Measurements from ENCODE around the gene SEMA6D. TPM values are rescaled to one million over a fixed set of nuclear protein-coding genes. Genes with fewer than 3 reads are reported as not detected.

Gene SEMA6D
- total RNA-seq, 4 donors from 2014 or later = 23.3 to 59.4 (median 42.7) TPM

GRCh38 chr15:47711655-47712054, 5.7 kb upstream of the SEMA6D start:
- intact Hi-C loops (cut with DNase I; ENCODE audit: low total_unique reads) (no loop called here), in situ Hi-C loops (cut with MboI; ENCODE audit: low pct_ligation_motif_present in 1 of 4, low pct_unique_long_range_greater_than_20kb in 1 of 4, low sequenced_read_pairs in 3 of 4) (loop anchor here in 1 of 4 donors (25.0 kb wide), 1 partner anchor 276 kb away; no protein-coding TSS in a partner anchor)
- Histone ChIP-seq H3K4me3 (no peak overlapping the region), H3K4me1 (peaks cover 0 to 44% (median 21%) of the 10 kb centered on the region in 4 donors), H3K36me3 (no peaks in the 10 kb centered on the region), H3K27ac (no peak overlapping the region), H3K9me3 (no peaks in the 10 kb centered on the region), H3K27me3 (peaks cover 3% of the 10 kb centered on the region)
- no peak for DNase-seq
- TF ChIP-seq EP300 (IDR thresholded peaks at IDR 0.05; ENCODE audit: low read depth) (no peak), CTCF (IDR thresholded peaks at IDR 0.05) (peak in 4 of 5 experiments; percentile 29 to 52 (median 38))

DNA sequence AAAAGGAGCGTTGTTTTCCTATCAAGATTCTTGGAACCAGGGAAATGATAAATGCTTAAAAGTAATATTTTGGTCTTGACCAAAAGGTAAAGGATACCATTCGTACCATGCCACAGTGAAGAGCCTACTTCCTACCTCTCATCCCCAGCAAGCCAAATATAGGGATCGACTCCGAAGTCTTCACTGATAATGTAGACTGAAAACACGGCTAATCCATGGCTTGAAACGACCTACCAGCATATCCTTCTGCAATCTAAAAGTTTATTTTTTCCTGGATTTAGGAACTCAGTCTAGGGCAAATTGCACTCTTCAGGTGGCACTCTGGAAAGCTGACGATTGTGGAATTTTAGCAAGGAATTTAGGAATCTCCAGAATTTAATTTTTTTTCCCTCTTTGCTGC, 1.9 kb upstream of the SEMA6D start:
- Histone ChIP-seq H3K9me3 (no peaks in the 10 kb centered on the region), H3K4me3 (no peak overlapping the region), H3K36me3 (no peaks in the 10 kb centered on the region), H3K27ac (peak overlapping the region in 2 of 4 donors; percentile 7 to 88), H3K27me3 (peaks cover 12% of the 10 kb centered on the region), H3K4me1 (peaks cover 0 to 31% (median 7%) of the 10 kb centered on the region in 4 donors)
- intact Hi-C loops (cut with DNase I; ENCODE audit: low total_unique reads) (no loop called here), in situ Hi-C loops (cut with MboI; ENCODE audit: low pct_ligation_motif_present in 1 of 4, low pct_unique_long_range_greater_than_20kb in 1 of 4, low sequenced_read_pairs in 3 of 4) (loop anchor here in 1 of 4 donors (25.0 kb wide), 1 partner anchor 272 kb away; no protein-coding TSS in a partner anchor)
- no peak for DNase-seq
- TF ChIP-seq POLR2A (IDR thresholded peaks at IDR 0.05) (no peak), EP300 (IDR thresholded peaks at IDR 0.05; ENCODE audit: low read depth) (no peak), CTCF (IDR thresholded peaks at IDR 0.05) (no peak), POLR2AphosphoS5 (IDR thresholded peaks at IDR 0.05) (no peak)
- 86 to 92% methylated on average over 7 of the region's 7 CpGs for WGBS, 2 donors (ENCODE audit: low coverage in 1 of 2)

GRCh38 chr15:47715856-47716445, 1.4 kb upstream of the SEMA6D start:
- in situ Hi-C loops (cut with MboI; ENCODE audit: low pct_ligation_motif_present in 1 of 4, low pct_unique_long_range_greater_than_20kb in 1 of 4, low sequenced_read_pairs in 3 of 4) = loop anchor here in 1 of 4 donors (25.0 kb wide), 1 partner anchor 271 kb away; no protein-coding TSS in a partner anchor
- DNase-seq = no peak

DNA sequence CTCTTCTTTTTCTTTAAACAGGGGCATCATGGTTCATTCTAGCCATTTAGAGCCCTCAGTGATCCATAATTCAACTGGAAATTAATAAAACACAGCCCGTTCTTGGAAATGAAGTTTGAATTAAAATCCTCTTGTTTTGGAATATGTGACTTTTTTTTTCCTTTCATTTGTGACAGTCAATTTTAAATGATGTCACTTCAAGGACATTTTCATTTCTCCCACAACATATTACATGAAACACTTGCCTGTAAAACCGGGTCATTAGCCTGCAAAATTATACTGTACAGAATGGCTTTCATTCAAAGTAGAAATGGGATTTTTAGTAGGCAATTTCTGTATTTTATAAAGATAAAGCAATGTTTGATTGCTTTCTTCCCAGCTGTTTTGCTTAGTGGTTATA, 789 bp upstream of the SEMA6D start:
- Histone ChIP-seq H3K4me1 (peaks cover 0 to 35% (median 5%) of the 10 kb centered on the region in 4 donors), H3K27me3 (peaks cover 12% of the 10 kb centered on the region), H3K9me3 (no peaks in the 10 kb centered on the region), H3K4me3 (peak overlapping the region in 3 of 4 donors; percentile 46 to 69 (median 57)), H3K27ac (peak overlapping the region; percentile 82 to 88 (median 84)), H3K36me3 (no peaks in the 10 kb centered on the region)
- in situ Hi-C loops (cut with MboI; ENCODE audit: low pct_ligation_motif_present in 1 of 4, low pct_unique_long_range_greater_than_20kb in 1 of 4, low sequenced_read_pairs in 3 of 4) = loop anchor here in 1 of 4 donors (25.0 kb wide), 1 partner anchor 271 kb away; no protein-coding TSS in a partner anchor
- DNase-seq = no peak
- TF ChIP-seq CTCF (IDR thresholded peaks at IDR 0.05) (no peak), POLR2AphosphoS5 (IDR thresholded peaks at IDR 0.05) (no peak)
- intact Hi-C loops (cut with DNase I; ENCODE audit: low total_unique reads) = no loop called here
- 43% methylated on average over 2 of the region's 2 CpGs for WGBS, 2 donors (ENCODE audit: low coverage in 1 of 2)

More at GRCh38 chr15:47715856-47716445, 1.4 kb upstream of the SEMA6D start:
- peak overlapping the region; percentile 82 to 88 (median 84) for H3K27ac ChIP-seq
- no peaks in the 10 kb centered on the region for H3K36me3 ChIP-seq
- H3K4me3 ChIP-seq = no peak overlapping the region
- TF ChIP-seq POLR2A (IDR thresholded peaks at IDR 0.05) (no peak), POLR2AphosphoS5 (IDR thresholded peaks at IDR 0.05) (no peak), CTCF (IDR thresholded peaks at IDR 0.05) (no peak), EP300 (IDR thresholded peaks at IDR 0.05; ENCODE audit: low read depth) (no peak)
- H3K27me3 ChIP-seq = peaks cover 12% of the 10 kb centered on the region
- intact Hi-C loops (cut with DNase I; ENCODE audit: low total_unique reads) = no loop called here
- H3K4me1 ChIP-seq = peaks cover 0 to 37% (median 5%) of the 10 kb centered on the region in 4 donors
- WGBS, 2 donors (ENCODE audit: low coverage in 1 of 2) = 38 to 47% methylated on average over 5 to 6 of the region's 6 CpGs
- no peaks in the 10 kb centered on the region for H3K9me3 ChIP-seq

Data from transverse colon (tissue), 4 donors.